Endodermal cell (in vitro differentiated cells): ENCODE data around the gene IFI30. TPM values are rescaled to one million over a fixed set of nuclear protein-coding genes. Genes with fewer than 3 reads are reported as not detected.

Experiments used
- DNase-seq: peaks from one replicate; pipeline ENCODE4 v3.0.0-alpha.2; 2017
- H3K27ac ChIP-seq: 2 replicates; pipeline ENCODE4 v1.5.1; 2013; ENCODE audit warnings: mild to moderate bottlenecking, low read depth, low read length, moderate library complexity
- H3K27me3 ChIP-seq: 2 replicates; pipeline ENCODE4 v1.6.1; 2013; ENCODE audit warnings: mild to moderate bottlenecking, low read length, moderate library complexity; ENCODE audit not compliant: insufficient read depth, control insufficient read depth, poor library complexity, severe bottlenecking
- H3K36me3 ChIP-seq: 2 replicates; pipeline ENCODE4 v1.7.0; 2013; ENCODE audit warnings: mild to moderate bottlenecking, low read length, moderate library complexity; ENCODE audit not compliant: control insufficient read depth, insufficient read depth
- H3K4me1 ChIP-seq: one replicate; pipeline ENCODE4 v1.7.0; 2013; ENCODE audit warnings: low read length; ENCODE audit not compliant: control insufficient read depth, insufficient read depth
- H3K4me3 ChIP-seq: 2 replicates; pipeline ENCODE4 v1.5.1; 2013; ENCODE audit warnings: mild to moderate bottlenecking, low read length, moderate library complexity
- H3K9ac ChIP-seq: 2 replicates; pipeline ENCODE4 v1.6.1; 2013; ENCODE audit warnings: mild to moderate bottlenecking, low read length, moderate library complexity; ENCODE audit not compliant: poor library complexity, severe bottlenecking; ENCODE audit errors: extremely low read depth
- H3K9me3 ChIP-seq: 2 replicates; pipeline ENCODE4 v1.6.1; 2013; ENCODE audit warnings: mild to moderate bottlenecking, low read length, moderate library complexity; ENCODE audit not compliant: control insufficient read depth
- H3K27ac Mint-ChIP-seq: 2 replicates; pipeline ENCODE4 v1.8.0; 2020; ENCODE audit warnings: mixed read lengths
- H3K27me3 Mint-ChIP-seq: 2 replicates; pipeline ENCODE4 v1.8.0; 2021; ENCODE audit warnings: mild to moderate bottlenecking, mixed read lengths; ENCODE audit not compliant: insufficient read depth
- H3K36me3 Mint-ChIP-seq: 2 replicates; pipeline ENCODE4 v1.8.0; 2020; ENCODE audit warnings: low read depth, mixed read lengths
- H3K4me1 Mint-ChIP-seq: 2 replicates; pipeline ENCODE4 v1.8.0; 2020; ENCODE audit warnings: mixed read lengths
- H3K4me3 Mint-ChIP-seq: 2 replicates; pipeline ENCODE4 v1.8.0; 2020; ENCODE audit warnings: mild to moderate bottlenecking, moderate library complexity, mixed read lengths
- H3K9me3 Mint-ChIP-seq: 2 replicates; pipeline ENCODE4 v1.8.0; 2020; ENCODE audit warnings: mild to moderate bottlenecking, mixed read lengths
- CTCF ChIP-seq: fragments of 200-600 bp; sonication (generic); conservative IDR thresholded peaks from 2 replicates; pipeline ENCODE4 v1.5.0; 2021; ENCODE audit warnings: antibody characterized with exemption, mild to moderate bottlenecking
- WGBS, 2 experiments: methylation state at CpG; one replicate each; pipeline versions ENCODE4 v1.1.5 to v1.1.7; 2013; ENCODE audit warnings: missing lambda C conversion rate in 2 of 2, mixed read lengths in 1 of 2; ENCODE audit not compliant: insufficient coverage in 1 of 2, insufficient read length in 1 of 2; 5-methylcytosine and 5-hydroxymethylcytosine counted together
- total RNA-seq, 2 donors: library from RNA; stranded (reverse); fragmentation: NEBNext Ultra II Directional in 1 of 2; extraction: Animal tissue kit (Norgen Biotek cat#: 25700) in 1 of 2; gene quantifications; 2 replicates in 1 of 2; 3 replicates in 1 of 2; pipeline ENCODE4 v1.2.1, GENCODE V29; 2021

IFI30 gene
- total RNA-seq, 2 donors from 2014 or later = 10.6 to 11.0 TPM

GRCh38 chr19:18159810-18160209 lies 13.8 kb upstream of the IFI30 start:
- Histone ChIP-seq H3K27me3 (no peaks in the 10 kb centered on the region), H3K4me3 (no peak overlapping the region), H3K4me1 (no peaks in the 10 kb centered on the region), H3K9me3 (no peaks in the 10 kb centered on the region), H3K36me3 (peaks cover 27% of the 10 kb centered on the region), H3K9ac (no peak overlapping the region), H3K27ac (no peak overlapping the region)
- WGBS, 2 experiments = 87 to 97% methylated on average over 5 to 10 of the region's 10 CpGs
- no peak for DNase-seq
- Mint-ChIP-seq H3K9me3 (no peaks in the 10 kb centered on the region), H3K4me1 (no peaks in the 10 kb centered on the region), H3K4me3 (no peak overlapping the region), H3K27me3 (no peaks in the 10 kb centered on the region), H3K36me3 (peaks cover 25% of the 10 kb centered on the region), H3K27ac (no peak overlapping the region)
- no peak for TF ChIP-seq CTCF

DNA sequence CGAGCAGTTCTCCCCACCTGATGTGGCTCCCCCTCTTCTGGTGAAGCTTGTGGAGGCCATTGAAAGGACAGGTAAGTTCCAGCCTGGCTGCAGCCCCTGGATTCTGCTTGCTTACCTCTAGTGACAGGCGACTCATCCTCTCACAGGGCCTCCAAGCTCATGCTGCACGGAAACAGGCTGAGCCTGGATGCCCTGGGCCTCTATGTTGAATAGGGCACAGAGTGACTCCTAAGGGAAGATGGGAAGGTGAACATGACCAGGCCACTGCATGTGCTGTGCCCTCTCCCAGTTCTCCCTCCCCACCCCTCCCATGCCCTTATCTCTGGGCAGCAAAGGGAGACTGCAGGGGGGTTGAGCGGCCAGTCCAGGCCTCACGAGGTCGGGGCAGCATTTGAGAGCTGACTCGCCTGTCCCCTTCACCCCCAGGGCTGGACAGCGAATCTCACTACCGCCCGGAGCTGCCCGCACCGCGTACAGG lies 13.1 kb upstream of the IFI30 start:
- H3K9ac ChIP-seq = no peak overlapping the region

GRCh38 chr19:18160971-18161635 lies 12.5 kb upstream of the IFI30 start:
- peak; percentile 76 for TF ChIP-seq CTCF
- 17 to 23% methylated on average over 17 to 66 of the region's 66 CpGs for WGBS, 2 experiments
- H3K4me3 ChIP-seq = no peak overlapping the region
- H3K9me3 ChIP-seq = no peaks in the 10 kb centered on the region
- peak; percentile 94 for DNase-seq
- no peaks in the 10 kb centered on the region for H3K9me3 Mint-ChIP-seq
- no peaks in the 10 kb centered on the region for H3K27me3 ChIP-seq
- no peaks in the 10 kb centered on the region for H3K27me3 Mint-ChIP-seq
- H3K9ac ChIP-seq = no peak overlapping the region
- no peaks in the 10 kb centered on the region for H3K4me1 ChIP-seq
- H3K27ac ChIP-seq = no peak overlapping the region
- peaks cover 33% of the 10 kb centered on the region for H3K36me3 ChIP-seq
- peaks cover 32% of the 10 kb centered on the region for H3K36me3 Mint-ChIP-seq
- H3K27ac Mint-ChIP-seq = no peak overlapping the region
- no peaks in the 10 kb centered on the region for H3K4me1 Mint-ChIP-seq
- peak overlapping the region; percentile 9 for H3K4me3 Mint-ChIP-seq

More for the DNA sequence above, 13.1 kb upstream of the IFI30 start:
- H3K4me3 ChIP-seq = no peak overlapping the region
- no peaks in the 10 kb centered on the region for H3K27me3 Mint-ChIP-seq
- WGBS, 2 experiments = 94 to 97% methylated on average over 5 to 13 of the region's 13 CpGs
- peaks cover 26% of the 10 kb centered on the region for H3K36me3 Mint-ChIP-seq
- H3K36me3 ChIP-seq = peaks cover 29% of the 10 kb centered on the region
- peak overlapping the region; percentile 9 for H3K4me3 Mint-ChIP-seq
- peak; percentile 56 for DNase-seq
- no peaks in the 10 kb centered on the region for H3K4me1 ChIP-seq
- H3K9me3 ChIP-seq = no peaks in the 10 kb centered on the region
- TF ChIP-seq CTCF = no peak
- H3K9me3 Mint-ChIP-seq = no peaks in the 10 kb centered on the region
- H3K4me1 Mint-ChIP-seq = no peaks in the 10 kb centered on the region
- H3K27ac Mint-ChIP-seq = no peak overlapping the region
- no peaks in the 10 kb centered on the region for H3K27me3 ChIP-seq
- H3K27ac ChIP-seq = no peak overlapping the region
